C4-2B (cell line): ENCODE measurements around the gene IGSF23.

Experiments
- H3K27ac ChIP-seq: fragments of 450-650 bp; 2 replicates; pipeline ENCODE4 v1.5.1; 2017
- ZFX ChIP-seq: fragments of 450-650 bp; IDR thresholded peaks from 2 replicates; pipeline ENCODE4 v1.6.1; 2017
- TF ChIP-seq, protein P1 (sequence below): fragments of 450-650 bp; conservative IDR thresholded peaks from 2 replicates; pipeline ENCODE4 v1.5.1; 2017; ENCODE audit warnings: mild to moderate bottlenecking

Gene IGSF23

GRCh38 chr19:44598355-44598754 lies 15.0 kb upstream of the IGSF23 start:
- TF ChIP-seq, protein P1, sequence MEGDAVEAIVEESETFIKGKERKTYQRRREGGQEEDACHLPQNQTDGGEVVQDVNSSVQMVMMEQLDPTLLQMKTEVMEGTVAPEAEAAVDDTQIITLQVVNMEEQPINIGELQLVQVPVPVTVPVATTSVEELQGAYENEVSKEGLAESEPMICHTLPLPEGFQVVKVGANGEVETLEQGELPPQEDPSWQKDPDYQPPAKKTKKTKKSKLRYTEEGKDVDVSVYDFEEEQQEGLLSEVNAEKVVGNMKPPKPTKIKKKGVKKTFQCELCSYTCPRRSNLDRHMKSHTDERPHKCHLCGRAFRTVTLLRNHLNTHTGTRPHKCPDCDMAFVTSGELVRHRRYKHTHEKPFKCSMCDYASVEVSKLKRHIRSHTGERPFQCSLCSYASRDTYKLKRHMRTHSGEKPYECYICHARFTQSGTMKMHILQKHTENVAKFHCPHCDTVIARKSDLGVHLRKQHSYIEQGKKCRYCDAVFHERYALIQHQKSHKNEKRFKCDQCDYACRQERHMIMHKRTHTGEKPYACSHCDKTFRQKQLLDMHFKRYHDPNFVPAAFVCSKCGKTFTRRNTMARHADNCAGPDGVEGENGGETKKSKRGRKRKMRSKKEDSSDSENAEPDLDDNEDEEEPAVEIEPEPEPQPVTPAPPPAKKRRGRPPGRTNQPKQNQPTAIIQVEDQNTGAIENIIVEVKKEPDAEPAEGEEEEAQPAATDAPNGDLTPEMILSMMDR, result no peak
- no peak for TF ChIP-seq ZFX
- H3K27ac ChIP-seq, result no peak overlapping the region

DNA sequence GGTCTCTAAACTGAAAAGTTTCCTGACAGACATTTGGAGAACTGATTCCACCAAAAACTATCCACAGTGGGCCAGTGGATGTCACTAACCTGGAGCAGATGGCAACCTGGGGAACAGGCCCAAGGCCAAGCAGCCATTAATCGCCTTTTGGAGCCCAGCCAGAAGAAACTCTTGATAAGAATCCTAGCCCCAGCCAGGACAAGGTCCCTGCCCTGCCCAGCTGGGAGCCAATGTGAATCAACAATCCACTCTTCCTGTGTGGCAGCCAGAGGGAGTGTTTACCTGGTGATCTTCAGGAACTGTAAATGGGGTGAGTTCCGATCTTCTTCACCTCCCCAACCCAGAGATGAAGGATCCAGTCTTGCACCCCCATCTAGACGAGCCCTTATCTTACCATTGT lies 14.5 kb upstream of the IGSF23 start:
- TF ChIP-seq, protein P1, result no peak
- TF ChIP-seq ZFX, result no peak
- no peak overlapping the region for H3K27ac ChIP-seq

DNA sequence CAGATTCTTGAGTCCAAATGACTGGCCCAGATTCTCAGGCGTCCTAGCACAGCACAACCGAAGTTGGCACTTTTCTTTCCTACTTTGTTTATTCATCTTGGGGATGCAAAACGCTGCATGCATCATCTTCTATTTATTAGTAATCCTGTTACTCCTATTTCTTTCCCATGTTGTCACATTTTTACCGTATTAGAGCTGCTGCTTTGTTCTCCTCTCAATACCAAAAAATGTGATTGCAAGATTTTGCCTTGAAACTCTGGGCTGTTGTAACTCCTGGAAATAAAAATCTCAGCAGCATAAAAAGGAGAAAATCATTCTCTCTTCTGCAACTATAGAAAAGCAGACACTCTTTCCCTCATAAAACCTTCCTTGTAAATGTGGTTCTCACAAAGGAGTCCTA lies 12.9 kb upstream of the IGSF23 start:
- TF ChIP-seq, protein P1, result no peak
- TF ChIP-seq ZFX, result no peak
- no peak overlapping the region for H3K27ac ChIP-seq

DNA sequence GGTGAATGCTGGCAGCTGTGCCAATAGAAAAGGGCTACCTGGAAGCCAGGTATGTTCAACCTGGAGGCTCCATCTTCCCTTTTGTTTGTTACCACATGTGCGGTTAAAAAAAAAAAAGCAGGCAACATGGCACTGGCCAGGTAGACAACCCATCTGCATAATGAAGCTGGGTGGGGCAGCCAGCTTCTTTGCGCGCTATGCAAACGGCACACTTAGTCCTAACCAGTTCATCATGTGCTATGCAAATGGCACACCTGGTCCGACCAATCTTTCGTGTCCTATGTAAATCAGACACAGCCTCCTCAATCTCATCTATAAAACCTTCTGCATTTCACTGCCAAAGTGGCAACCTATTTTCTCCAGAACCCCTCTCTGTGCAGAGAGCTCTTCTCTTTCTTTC lies 11.3 kb upstream of the IGSF23 start:
- no peak for TF ChIP-seq ZFX
- TF ChIP-seq, protein P1, result no peak
- H3K27ac ChIP-seq, result no peak overlapping the region

DNA sequence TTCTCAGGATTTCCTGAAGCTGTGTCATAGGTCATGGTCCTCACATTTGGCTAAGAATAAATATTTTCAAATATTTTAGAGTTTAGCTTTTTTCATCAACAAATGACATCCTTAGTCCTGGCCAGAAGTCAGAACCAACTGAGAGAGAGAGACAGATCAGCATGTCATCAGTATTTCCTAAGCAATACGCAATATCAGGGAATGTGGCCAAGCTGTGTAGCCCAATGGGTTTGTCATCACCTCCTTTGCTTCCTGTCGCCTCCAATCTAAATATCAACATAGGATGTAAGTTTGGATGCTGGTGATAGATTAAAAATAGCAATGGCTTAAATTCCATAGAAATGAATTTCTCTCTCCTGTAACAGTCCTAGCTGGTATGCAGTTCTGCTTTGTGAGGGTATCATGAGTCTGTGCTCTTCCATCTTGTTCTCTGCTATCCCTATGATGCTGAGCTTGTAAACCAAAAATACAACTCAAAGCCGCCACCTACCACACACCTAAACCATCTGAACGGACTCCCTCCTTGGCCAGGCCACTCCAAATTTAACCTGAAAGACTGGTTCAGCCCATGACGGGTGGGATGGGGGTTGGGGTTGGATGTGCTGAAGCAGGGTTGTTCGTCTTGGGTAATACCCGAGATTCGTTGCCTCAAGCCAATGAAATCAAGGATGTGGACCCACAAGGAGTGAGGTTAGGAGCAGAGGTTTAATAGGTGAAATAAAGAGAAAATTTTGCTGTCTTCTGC lies 10.0 kb upstream of the IGSF23 start:
- TF ChIP-seq, protein P1, result no peak
- no peak for TF ChIP-seq ZFX
- no peak overlapping the region for H3K27ac ChIP-seq

GRCh38 chr19:44604241-44604640 lies 9.1 kb upstream of the IGSF23 start:
- no peak overlapping the region for H3K27ac ChIP-seq
- TF ChIP-seq ZFX, result no peak
- TF ChIP-seq, protein P1, result no peak

- no peak for TF ChIP-seq ZFX
- TF ChIP-seq, protein P1, result no peak
- H3K27ac ChIP-seq, result no peak overlapping the region
Observed at GRCh38 chr19:44605547-44605946, 7.8 kb upstream of the IGSF23 start.
